Esophagus muscularis mucosa (tissue), 4 donors: Measurements from ENCODE around the gene SLC7A14.
A peak's percentile ranks its signal among the peaks of the same experiment; 100 is the strongest.

Experiments
- EP300 ChIP-seq: sonication (generic); formaldehyde crosslinking; IDR thresholded peaks from one replicate; pipeline ENCODE4 v1.6.1; 2017; ENCODE audit warnings: antibody characterized with exemption
- POLR2A ChIP-seq: fragments of 450-650 bp; IDR thresholded peaks from one replicate; pipeline ENCODE4 v1.6.1; 2017; ENCODE audit warnings: antibody characterized with exemption, moderate library complexity, mild to moderate bottlenecking, low read depth
- TF ChIP-seq, protein P1 (sequence below), 3 experiments: fragments of 200-600 bp in 2 of 3; fragments of 450-650 bp in 1 of 3; sonication (generic) in 2 of 3; IDR thresholded peaks; one replicate each; pipeline ENCODE4 v1.5.1; 2017 to 2019; ENCODE audit warnings: antibody characterized with exemption in 3 of 3, mild to moderate bottlenecking in 2 of 3, moderate library complexity in 1 of 3

DNA sequence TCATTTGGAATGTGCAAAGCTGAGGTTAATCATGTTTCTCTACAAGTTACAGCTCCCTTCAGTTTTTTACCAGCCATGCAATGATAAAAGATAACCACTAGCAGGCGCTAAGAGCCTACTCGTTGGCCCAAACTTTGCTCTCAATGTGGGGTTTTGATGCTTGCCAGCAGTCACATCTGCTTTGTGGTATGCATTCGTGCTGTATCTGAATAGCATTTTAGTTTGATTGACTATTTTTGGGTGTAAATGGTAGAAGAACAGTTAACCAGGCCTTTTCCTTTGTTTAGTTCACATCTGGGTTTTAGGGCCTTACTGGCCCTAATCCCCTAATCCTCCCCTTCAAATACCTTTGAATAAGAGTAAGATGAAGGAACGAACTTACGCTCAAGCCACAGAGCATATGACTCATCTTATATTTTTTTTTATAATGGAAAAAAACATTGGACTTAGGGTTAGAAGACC, 171.6 kb downstream of the SLC7A14 start:
- TF ChIP-seq, protein P1, sequence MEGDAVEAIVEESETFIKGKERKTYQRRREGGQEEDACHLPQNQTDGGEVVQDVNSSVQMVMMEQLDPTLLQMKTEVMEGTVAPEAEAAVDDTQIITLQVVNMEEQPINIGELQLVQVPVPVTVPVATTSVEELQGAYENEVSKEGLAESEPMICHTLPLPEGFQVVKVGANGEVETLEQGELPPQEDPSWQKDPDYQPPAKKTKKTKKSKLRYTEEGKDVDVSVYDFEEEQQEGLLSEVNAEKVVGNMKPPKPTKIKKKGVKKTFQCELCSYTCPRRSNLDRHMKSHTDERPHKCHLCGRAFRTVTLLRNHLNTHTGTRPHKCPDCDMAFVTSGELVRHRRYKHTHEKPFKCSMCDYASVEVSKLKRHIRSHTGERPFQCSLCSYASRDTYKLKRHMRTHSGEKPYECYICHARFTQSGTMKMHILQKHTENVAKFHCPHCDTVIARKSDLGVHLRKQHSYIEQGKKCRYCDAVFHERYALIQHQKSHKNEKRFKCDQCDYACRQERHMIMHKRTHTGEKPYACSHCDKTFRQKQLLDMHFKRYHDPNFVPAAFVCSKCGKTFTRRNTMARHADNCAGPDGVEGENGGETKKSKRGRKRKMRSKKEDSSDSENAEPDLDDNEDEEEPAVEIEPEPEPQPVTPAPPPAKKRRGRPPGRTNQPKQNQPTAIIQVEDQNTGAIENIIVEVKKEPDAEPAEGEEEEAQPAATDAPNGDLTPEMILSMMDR (IDR thresholded peaks at IDR 0.05) = peak; percentile 78 to 95 (median 86)
- TF ChIP-seq POLR2A = no peak
- TF ChIP-seq EP300 = no peak
